Measurements from ENCODE around the gene ENPP7.

Gene ENPP7

DNA sequence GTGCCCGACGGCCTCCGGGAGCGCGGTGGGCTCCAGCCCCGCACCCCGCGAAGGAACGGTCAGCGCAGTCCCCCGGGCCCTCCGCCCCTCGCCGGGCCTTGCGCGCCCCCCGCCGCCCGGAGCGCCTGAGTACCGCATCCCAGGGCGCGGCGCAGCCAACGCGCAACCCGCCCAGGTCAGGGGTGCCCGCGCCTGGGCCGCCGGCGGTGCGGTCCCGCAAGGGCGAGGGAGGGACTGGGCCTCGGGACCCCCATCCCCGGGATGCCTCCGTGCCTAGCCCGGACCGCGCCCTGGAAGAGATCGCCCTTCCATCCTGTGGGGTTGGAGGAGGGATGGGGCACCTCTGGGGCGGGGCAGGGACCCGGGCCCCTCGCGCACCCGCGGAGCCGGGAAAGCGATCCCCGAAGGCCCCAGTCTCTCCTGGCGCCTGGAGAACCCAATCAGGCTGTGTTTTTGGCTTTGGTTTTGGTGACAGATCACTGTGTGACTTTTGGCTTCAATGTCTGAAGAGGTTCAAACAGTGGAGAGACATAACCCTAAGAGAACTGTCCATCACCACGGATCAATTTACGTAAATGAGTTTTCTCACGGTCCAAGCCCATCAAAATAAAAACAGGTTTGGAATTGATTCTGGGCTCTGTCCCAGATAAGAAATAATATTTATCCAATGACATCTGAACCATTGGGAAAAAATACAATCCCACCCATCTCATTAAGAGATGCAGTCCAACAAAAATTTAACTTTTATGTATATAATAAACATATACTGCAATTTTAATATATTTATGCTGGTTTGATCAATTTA lies 17.8 kb downstream of the ENPP7 start:
- no peak overlapping the region for H3K4me3 ChIP-seq (ENCODE audit: low read depth, low read length)
- no peak for DNase-seq (ENCODE audit: low read depth)

DNA sequence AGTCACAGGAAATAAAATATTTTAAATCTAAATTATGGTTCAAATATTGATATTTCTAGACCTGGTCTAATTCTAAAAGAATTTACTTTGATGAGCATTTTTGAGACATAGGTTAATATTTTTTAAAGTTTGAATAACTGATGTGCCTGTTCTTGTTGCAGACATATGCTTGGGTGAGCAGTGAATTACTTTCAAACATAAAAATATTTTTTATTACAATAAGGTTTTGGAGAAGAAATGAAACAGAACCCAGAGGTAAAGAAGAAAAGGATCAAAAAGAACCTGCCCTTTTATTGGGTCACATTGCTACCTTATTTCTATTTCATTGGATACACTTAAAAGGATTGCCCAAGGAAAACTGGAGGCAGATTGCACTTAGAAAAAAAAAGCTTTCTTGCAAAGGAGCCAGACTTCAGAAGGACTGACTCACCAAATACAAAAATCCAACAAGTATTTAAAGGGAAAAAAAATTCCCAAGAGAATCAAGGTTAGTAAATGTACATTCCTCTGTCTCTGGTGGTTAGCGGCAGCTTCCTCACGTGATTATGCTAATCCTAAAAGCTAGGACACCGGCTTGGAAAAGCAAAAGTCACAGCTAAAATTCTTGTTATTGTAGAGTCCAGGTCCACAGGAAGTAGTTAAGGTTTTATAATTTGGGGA lies 18.5 kb downstream of the ENPP7 start:
- no peak for TF ChIP-seq MYC (IDR thresholded peaks at IDR 0.05; ENCODE audit: low read depth, low read length)
- TF ChIP-seq, protein P1, sequence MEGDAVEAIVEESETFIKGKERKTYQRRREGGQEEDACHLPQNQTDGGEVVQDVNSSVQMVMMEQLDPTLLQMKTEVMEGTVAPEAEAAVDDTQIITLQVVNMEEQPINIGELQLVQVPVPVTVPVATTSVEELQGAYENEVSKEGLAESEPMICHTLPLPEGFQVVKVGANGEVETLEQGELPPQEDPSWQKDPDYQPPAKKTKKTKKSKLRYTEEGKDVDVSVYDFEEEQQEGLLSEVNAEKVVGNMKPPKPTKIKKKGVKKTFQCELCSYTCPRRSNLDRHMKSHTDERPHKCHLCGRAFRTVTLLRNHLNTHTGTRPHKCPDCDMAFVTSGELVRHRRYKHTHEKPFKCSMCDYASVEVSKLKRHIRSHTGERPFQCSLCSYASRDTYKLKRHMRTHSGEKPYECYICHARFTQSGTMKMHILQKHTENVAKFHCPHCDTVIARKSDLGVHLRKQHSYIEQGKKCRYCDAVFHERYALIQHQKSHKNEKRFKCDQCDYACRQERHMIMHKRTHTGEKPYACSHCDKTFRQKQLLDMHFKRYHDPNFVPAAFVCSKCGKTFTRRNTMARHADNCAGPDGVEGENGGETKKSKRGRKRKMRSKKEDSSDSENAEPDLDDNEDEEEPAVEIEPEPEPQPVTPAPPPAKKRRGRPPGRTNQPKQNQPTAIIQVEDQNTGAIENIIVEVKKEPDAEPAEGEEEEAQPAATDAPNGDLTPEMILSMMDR (IDR thresholded peaks at IDR 0.05; ENCODE audit: low read depth, low read length): no peak
- TF ChIP-seq POLR2A (IDR thresholded peaks at IDR 0.05; ENCODE audit: extremely low read depth, insufficient read length): no peak
- TF ChIP-seq, protein P2, sequence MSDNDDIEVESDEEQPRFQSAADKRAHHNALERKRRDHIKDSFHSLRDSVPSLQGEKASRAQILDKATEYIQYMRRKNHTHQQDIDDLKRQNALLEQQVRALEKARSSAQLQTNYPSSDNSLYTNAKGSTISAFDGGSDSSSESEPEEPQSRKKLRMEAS (IDR thresholded peaks at IDR 0.05; ENCODE audit: low read depth, low read length): no peak
- H3K4me3 ChIP-seq (ENCODE audit: low read depth, low read length): no peak overlapping the region
- DNase-seq (ENCODE audit: low read depth): no peak

More for the DNA sequence above, 17.8 kb downstream of the ENPP7 start:
- TF ChIP-seq, protein P1 (IDR thresholded peaks at IDR 0.05; ENCODE audit: low read depth, low read length): no peak

DNA sequence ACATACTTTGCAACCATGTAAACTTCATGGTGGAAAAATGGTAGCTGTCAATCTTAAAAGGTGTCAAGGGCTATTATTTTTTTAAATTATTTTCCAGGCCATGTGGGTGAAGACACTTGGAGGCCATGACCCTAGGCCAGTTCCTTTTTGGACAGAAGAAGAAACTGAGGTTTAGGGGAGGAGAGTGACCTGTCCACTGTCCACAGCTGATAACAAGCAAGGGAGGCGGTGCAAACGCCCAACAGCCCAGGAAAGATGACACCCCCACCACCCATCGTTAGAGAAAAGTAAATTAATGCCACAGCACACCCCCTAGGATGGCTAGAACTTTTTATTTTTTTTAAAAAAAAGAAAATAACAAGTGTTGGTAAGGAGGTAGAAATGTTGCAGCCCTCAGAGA lies 19.2 kb downstream of the ENPP7 start:
- TF ChIP-seq, protein P1 (IDR thresholded peaks at IDR 0.05; ENCODE audit: low read depth, low read length): no peak
- TF ChIP-seq, protein P2 (IDR thresholded peaks at IDR 0.05; ENCODE audit: low read depth, low read length): no peak
- no peak for TF ChIP-seq MYC (IDR thresholded peaks at IDR 0.05; ENCODE audit: low read depth, low read length)
- TF ChIP-seq POLR2A (IDR thresholded peaks at IDR 0.05; ENCODE audit: extremely low read depth, insufficient read length): no peak
- no peak for DNase-seq (ENCODE audit: low read depth)
- no peak overlapping the region for H3K4me3 ChIP-seq (ENCODE audit: low read depth, low read length)

DNA sequence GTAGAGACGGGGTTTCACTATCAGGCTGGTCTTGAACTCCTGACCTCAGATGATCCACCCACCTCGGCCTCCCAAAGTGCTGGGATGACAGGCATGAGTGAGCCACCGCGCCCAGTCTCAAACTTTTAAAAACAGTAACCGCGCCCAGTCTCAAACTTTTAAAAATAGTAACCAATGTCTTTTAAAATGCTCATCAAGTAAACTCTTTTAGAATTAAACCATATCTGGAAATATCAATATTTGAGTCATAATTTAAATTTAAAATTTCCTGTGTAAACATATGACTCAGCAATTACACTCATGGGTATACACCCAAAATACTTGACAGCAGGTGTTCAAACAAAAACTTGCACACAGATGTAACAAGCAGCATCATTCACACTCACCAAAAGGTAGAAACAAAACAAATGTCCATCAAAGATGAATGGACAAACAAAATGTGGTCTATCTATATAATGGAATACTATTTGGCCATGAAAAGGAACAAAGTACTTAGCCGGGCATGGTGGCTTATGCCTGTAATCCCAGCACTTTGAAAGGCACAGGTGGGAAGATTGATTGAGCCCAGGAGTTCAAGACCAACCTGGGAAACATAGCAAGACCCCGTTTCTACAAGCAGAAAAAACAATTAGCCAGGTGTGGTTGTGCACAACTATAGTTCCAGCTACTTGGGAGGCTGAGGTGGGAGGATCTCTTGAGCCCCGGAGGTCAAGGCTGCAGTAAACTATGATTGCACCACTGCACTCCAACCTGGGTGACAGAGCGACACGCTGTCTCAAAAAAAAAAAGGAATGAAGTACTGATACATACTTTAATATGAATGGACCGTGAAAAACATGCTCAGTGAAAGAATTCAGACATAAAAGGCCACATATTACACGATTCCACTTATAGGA lies 20.2 kb downstream of the ENPP7 start:
- TF ChIP-seq MYC (IDR thresholded peaks at IDR 0.05; ENCODE audit: low read depth, low read length) (no peak), POLR2A (IDR thresholded peaks at IDR 0.05; ENCODE audit: extremely low read depth, insufficient read length) (no peak)
- TF ChIP-seq, protein P1 (IDR thresholded peaks at IDR 0.05; ENCODE audit: low read depth, low read length): no peak
- TF ChIP-seq, protein P2 (IDR thresholded peaks at IDR 0.05; ENCODE audit: low read depth, low read length): no peak
- no peak overlapping the region for H3K4me3 ChIP-seq (ENCODE audit: low read depth, low read length)
- no peak for DNase-seq (ENCODE audit: low read depth)

DNA sequence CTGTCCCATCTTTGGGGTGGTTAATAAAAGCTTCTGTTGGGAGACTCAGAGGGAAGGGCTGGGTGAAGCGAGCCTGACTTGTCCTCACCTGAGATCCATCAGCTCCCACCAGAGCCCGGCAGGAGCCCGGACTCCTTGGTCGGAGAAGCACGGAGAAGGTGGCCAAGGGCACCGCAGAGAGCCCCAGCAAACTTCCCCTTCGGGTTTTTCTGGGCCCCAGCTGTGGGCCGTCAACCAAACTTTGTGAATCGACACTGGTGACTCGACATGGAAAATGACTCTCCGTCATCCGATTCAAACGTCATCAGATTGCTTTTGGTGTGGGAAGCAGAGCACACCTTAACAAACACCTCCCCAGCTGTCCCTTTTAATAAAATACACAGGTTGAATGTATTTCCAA lies 21.4 kb downstream of the ENPP7 start:
- H3K4me3 ChIP-seq (ENCODE audit: low read depth, low read length): no peak overlapping the region
- TF ChIP-seq POLR2A (IDR thresholded peaks at IDR 0.05; ENCODE audit: extremely low read depth, insufficient read length): no peak
- TF ChIP-seq, protein P2 (IDR thresholded peaks at IDR 0.05; ENCODE audit: low read depth, low read length): no peak
- TF ChIP-seq, protein P1 (IDR thresholded peaks at IDR 0.05; ENCODE audit: low read depth, low read length): no peak
- TF ChIP-seq MYC (IDR thresholded peaks at IDR 0.05; ENCODE audit: low read depth, low read length): no peak
- DNase-seq (ENCODE audit: low read depth): no peak

Measured in NB4 (cell line).